Colonic mucosa (tissue), 4 donors: ENCODE measurements around the gene STX4. TPM values are rescaled to one million over a fixed set of nuclear protein-coding genes. Genes with fewer than 3 reads are reported as not detected.

ENCODE experiments used
- DNase-seq: peaks from one replicate; pipeline ENCODE4 v3.0.0-alpha.2; 2020
- H3K27ac ChIP-seq: fragments of 200-600 bp; one replicate; pipeline ENCODE4 v1.8.0; 2021
- H3K27me3 ChIP-seq: fragments of 200-600 bp; one replicate; pipeline ENCODE4 v1.8.0; 2021
- H3K36me3 ChIP-seq: fragments of 200-600 bp; one replicate; pipeline ENCODE4 v1.8.0; 2021
- H3K4me1 ChIP-seq: fragments of 200-600 bp; one replicate; pipeline ENCODE4 v1.8.0; 2021; ENCODE audit warnings: mild to moderate bottlenecking
- H3K4me3 ChIP-seq: fragments of 200-600 bp; one replicate; pipeline ENCODE4 v1.8.0; 2021
- H3K9ac ChIP-seq, 2 donors: one replicate each; pipeline ENCODE4 v1.7.0; 2013; ENCODE audit warnings: control low read depth in 2 of 2, low read depth in 2 of 2, low read length in 2 of 2
- H3K9me3 ChIP-seq: fragments of 200-600 bp; one replicate; pipeline ENCODE4 v1.8.0; 2021
- CTCF ChIP-seq: fragments of 200-600 bp; IDR thresholded peaks from one replicate; pipeline ENCODE4 v1.8.0; 2022; ENCODE audit warnings: antibody characterized with exemption, mild to moderate bottlenecking
- intact Hi-C: fragments of 100-400 bp; cut with DNase I; formaldehyde crosslinking; loops from one replicate; pipeline ENCODE4 v1.14.1; 2022
- total RNA-seq, 2 donors: library from RNA; stranded (reverse); fragmentation: NEBNext Ultra II Directional in 1 of 2; extraction: Animal tissue kit (Norgen Biotek cat#: 25700) in 1 of 2; gene quantifications; one replicate each; pipeline ENCODE4 v1.2.1, GENCODE V29; 2021
- donor health status: healthy.
- donor health status: DM: no; HTN: no; CAD: no.
- donor health status: DM: no; HTN: no; CAD: no.

The STX4 gene
- total RNA-seq, 2 donors from 2014 or later = 70.8 to 71.4 TPM

GRCh38 chr16:31077592-31078396 is 44.4 kb downstream of the STX4 start:
- intact Hi-C loops = no loop called here
- DNase-seq = no peak

GRCh38 chr16:31078597-31079341 is 45.4 kb downstream of the STX4 start:
- H3K9ac ChIP-seq = no peak overlapping the region
- H3K27me3 ChIP-seq = no peaks in the 10 kb centered on the region
- no peaks in the 10 kb centered on the region for H3K9me3 ChIP-seq
- H3K4me1 ChIP-seq = peaks cover 8% of the 10 kb centered on the region
- DNase-seq = no peak
- TF ChIP-seq CTCF = no peak
- no peak overlapping the region for H3K27ac ChIP-seq
- peaks cover 12% of the 10 kb centered on the region for H3K36me3 ChIP-seq
- H3K4me3 ChIP-seq = no peak overlapping the region
- intact Hi-C loops = no loop called here

More at GRCh38 chr16:31077592-31078396, 44.4 kb downstream of the STX4 start:
- H3K4me3 ChIP-seq = no peak overlapping the region
- no peaks in the 10 kb centered on the region for H3K9me3 ChIP-seq
- no peak for TF ChIP-seq CTCF
- peaks cover 8% of the 10 kb centered on the region for H3K4me1 ChIP-seq
- no peaks in the 10 kb centered on the region for H3K27me3 ChIP-seq
- H3K27ac ChIP-seq = no peak overlapping the region
- H3K9ac ChIP-seq = no peak overlapping the region
- H3K36me3 ChIP-seq = peaks cover 12% of the 10 kb centered on the region

GRCh38 chr16:31079342-31079944 is 46.1 kb downstream of the STX4 start:
- TF ChIP-seq CTCF = no peak
- Histone ChIP-seq H3K9me3 (no peaks in the 10 kb centered on the region), H3K27me3 (no peaks in the 10 kb centered on the region), H3K36me3 (peaks cover 12% of the 10 kb centered on the region), H3K4me1 (peaks cover 8% of the 10 kb centered on the region), H3K27ac (no peak overlapping the region), H3K4me3 (no peak overlapping the region), H3K9ac (no peak overlapping the region)
- intact Hi-C loops = no loop called here
- no peak for DNase-seq

GRCh38 chr16:31080035-31080629 is 46.8 kb downstream of the STX4 start:
- TF ChIP-seq CTCF = no peak
- Histone ChIP-seq H3K27me3 (no peaks in the 10 kb centered on the region), H3K9me3 (no peaks in the 10 kb centered on the region), H3K36me3 (peaks cover 12% of the 10 kb centered on the region), H3K4me3 (no peak overlapping the region), H3K27ac (no peak overlapping the region), H3K4me1 (peaks cover 7% of the 10 kb centered on the region), H3K9ac (no peak overlapping the region)
- intact Hi-C loops = no loop called here
- no peak for DNase-seq

GRCh38 chr16:31080756-31081419 is 47.5 kb downstream of the STX4 start:
- H3K27me3 ChIP-seq = no peaks in the 10 kb centered on the region
- DNase-seq = no peak
- intact Hi-C loops = no loop called here

More at GRCh38 chr16:31080756-31081419, 47.5 kb downstream of the STX4 start:
- H3K27ac ChIP-seq = no peak overlapping the region
- H3K9ac ChIP-seq = no peak overlapping the region
- H3K9me3 ChIP-seq = no peaks in the 10 kb centered on the region
- no peak for TF ChIP-seq CTCF
- peaks cover 12% of the 10 kb centered on the region for H3K36me3 ChIP-seq
- no peak overlapping the region for H3K4me3 ChIP-seq
- no peaks in the 10 kb centered on the region for H3K4me1 ChIP-seq
